Activated naive CD8-positive, alpha-beta T cell (primary cell): Measurements from ENCODE around the gene SDHAF2.
"Not testable (repeated sequence)": the region's sequence is repeated elsewhere in the genome, so short reads cannot be mapped to it uniquely, and the experiment has no call there.

Experiments
- H3K27ac Mint-ChIP-seq: one replicate; pipeline ENCODE4 v1.8.0; 2021; ENCODE audit warnings: mixed read lengths
- H3K27me3 Mint-ChIP-seq: one replicate; pipeline ENCODE4 v1.8.0; 2021; ENCODE audit warnings: mixed read lengths
- H3K36me3 Mint-ChIP-seq: one replicate; pipeline ENCODE4 v1.8.0; 2021; ENCODE audit warnings: mixed read lengths
- H3K4me1 Mint-ChIP-seq: one replicate; pipeline ENCODE4 v1.8.0; 2021; ENCODE audit warnings: low read depth, mixed read lengths
- H3K4me3 Mint-ChIP-seq: one replicate; pipeline ENCODE4 v1.8.0; 2021; ENCODE audit warnings: mild to moderate bottlenecking, mixed read lengths
- H3K9me3 Mint-ChIP-seq: one replicate; pipeline ENCODE4 v1.8.0; 2021; ENCODE audit warnings: low read depth, mixed read lengths

Gene SDHAF2

DNA sequence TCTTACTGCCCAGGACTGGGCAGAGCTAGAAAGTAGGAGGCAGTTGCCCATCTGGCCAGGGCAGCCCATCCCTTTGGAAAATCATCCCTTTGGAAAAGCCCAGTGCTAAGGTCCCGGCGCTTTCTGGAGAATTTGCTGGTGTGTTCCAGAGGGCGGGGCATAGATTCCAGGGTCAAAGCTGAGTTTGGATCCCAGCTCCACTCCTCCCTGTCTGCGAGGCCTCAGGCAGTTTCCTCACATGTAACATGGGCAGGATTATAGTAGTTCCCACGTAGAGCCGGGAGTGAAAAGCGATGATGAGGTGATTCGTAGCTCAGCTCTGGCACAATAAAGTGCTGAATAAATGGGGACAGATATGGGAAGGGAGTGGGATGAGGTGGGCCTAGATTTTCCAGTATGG, 47.2 kb downstream of the SDHAF2 start:
- H3K27ac Mint-ChIP-seq = no peak overlapping the region
- no peak overlapping the region for H3K4me3 Mint-ChIP-seq
- H3K4me1 Mint-ChIP-seq = peaks cover 3% of the 10 kb centered on the region
- H3K27me3 Mint-ChIP-seq = no peaks in the 10 kb centered on the region
- H3K36me3 Mint-ChIP-seq = peaks cover 7% of the 10 kb centered on the region
- H3K9me3 Mint-ChIP-seq = no peaks in the 10 kb centered on the region

DNA sequence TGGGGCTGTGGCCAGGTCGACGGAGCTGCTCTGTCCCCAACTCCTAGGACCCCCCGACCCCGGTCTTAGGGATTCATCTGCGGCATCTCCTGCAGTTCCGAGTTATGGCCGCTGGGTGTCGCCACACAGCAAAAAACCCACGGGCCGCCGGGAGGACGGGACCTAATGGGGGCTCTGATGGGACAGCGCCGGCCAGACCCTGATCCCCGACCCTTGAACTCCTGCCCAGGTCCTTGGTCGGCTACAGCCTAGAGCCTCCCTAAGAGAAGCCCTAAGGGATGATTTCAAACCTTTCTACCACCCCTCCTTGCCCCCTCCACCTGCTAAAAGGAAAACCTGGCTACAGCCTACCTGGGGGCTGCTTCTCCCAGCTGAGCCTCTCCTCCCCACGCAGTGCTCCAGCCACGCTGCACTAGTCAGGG, 47.8 kb downstream of the SDHAF2 start:
- H3K9me3 Mint-ChIP-seq = no peaks in the 10 kb centered on the region
- peaks cover 7% of the 10 kb centered on the region for H3K36me3 Mint-ChIP-seq
- no peak overlapping the region for H3K4me3 Mint-ChIP-seq
- H3K27ac Mint-ChIP-seq = no peak overlapping the region
- H3K27me3 Mint-ChIP-seq = no peaks in the 10 kb centered on the region
- peaks cover 3% of the 10 kb centered on the region for H3K4me1 Mint-ChIP-seq

GRCh38 chr11:61479360-61480058, 49.6 kb downstream of the SDHAF2 start:
- not testable (repeated sequence) for H3K27me3 Mint-ChIP-seq, H3K36me3 Mint-ChIP-seq, H3K27ac Mint-ChIP-seq, H3K9me3 Mint-ChIP-seq, H3K4me1 Mint-ChIP-seq, H3K4me3 Mint-ChIP-seq

GRCh38 chr11:61480261-61480993, 50.5 kb downstream of the SDHAF2 start:
- H3K36me3 Mint-ChIP-seq = no peaks in the 10 kb centered on the region
- no peak overlapping the region for H3K4me3 Mint-ChIP-seq
- no peak overlapping the region for H3K27ac Mint-ChIP-seq
- peaks cover 2% of the 10 kb centered on the region for H3K27me3 Mint-ChIP-seq
- H3K4me1 Mint-ChIP-seq = peaks cover 3% of the 10 kb centered on the region
- H3K9me3 Mint-ChIP-seq = no peaks in the 10 kb centered on the region

DNA sequence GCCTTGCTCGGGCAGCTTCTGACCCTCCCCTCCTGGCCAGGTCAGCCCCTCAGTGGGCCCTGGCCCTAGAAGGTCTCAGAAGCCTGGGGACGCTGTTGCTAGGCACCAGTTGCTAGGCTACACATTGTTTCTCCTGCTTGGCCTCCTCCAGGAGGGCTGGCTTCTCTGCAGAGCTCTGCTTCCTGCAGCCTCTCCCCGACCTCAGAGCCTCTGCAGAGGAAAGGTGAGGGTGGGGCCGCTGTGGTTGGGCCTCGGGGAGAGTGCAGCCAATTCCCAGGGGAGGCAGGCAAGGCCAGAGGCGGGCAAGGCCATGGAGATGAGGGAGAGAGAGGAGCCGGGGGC, 51.0 kb downstream of the SDHAF2 start:
- Mint-ChIP-seq H3K9me3 (no peaks in the 10 kb centered on the region), H3K4me3 (no peak overlapping the region), H3K4me1 (peaks cover 3% of the 10 kb centered on the region), H3K27ac (no peak overlapping the region), H3K36me3 (no peaks in the 10 kb centered on the region), H3K27me3 (peaks cover 2% of the 10 kb centered on the region)

- peaks cover 2% of the 10 kb centered on the region for H3K27me3 Mint-ChIP-seq
- peaks cover 3% of the 10 kb centered on the region for H3K36me3 Mint-ChIP-seq
- H3K9me3 Mint-ChIP-seq = no peaks in the 10 kb centered on the region
- H3K4me1 Mint-ChIP-seq = peaks cover 3% of the 10 kb centered on the region
- H3K27ac Mint-ChIP-seq = no peak overlapping the region
- no peak overlapping the region for H3K4me3 Mint-ChIP-seq
Measured at GRCh38 chr11:61481806-61482205, 51.9 kb downstream of the SDHAF2 start.

DNA sequence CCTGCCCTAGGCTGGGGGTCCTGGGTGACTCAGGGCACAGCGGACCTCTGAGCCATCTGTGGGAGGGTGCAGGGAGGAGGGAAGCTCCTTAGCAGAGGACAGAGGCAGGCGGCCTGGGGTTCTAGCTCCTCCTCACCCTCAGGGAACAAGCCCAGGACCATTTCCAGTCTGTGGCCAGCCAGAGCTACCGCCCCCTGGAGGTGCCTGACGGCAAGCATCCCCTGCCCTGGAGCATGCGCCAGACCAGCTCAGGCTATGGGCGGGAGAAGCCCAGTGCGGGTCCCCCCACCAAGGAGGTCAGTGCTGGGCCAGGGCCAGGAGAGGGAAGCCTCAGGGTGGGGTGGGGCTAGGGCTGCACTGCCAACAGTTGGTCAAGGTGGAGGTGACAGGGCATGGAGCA, 52.6 kb downstream of the SDHAF2 start:
- Mint-ChIP-seq H3K4me1 (peaks cover 3% of the 10 kb centered on the region), H3K9me3 (no peaks in the 10 kb centered on the region), H3K36me3 (peaks cover 6% of the 10 kb centered on the region), H3K27ac (no peak overlapping the region), H3K4me3 (no peak overlapping the region), H3K27me3 (peaks cover 2% of the 10 kb centered on the region)

DNA sequence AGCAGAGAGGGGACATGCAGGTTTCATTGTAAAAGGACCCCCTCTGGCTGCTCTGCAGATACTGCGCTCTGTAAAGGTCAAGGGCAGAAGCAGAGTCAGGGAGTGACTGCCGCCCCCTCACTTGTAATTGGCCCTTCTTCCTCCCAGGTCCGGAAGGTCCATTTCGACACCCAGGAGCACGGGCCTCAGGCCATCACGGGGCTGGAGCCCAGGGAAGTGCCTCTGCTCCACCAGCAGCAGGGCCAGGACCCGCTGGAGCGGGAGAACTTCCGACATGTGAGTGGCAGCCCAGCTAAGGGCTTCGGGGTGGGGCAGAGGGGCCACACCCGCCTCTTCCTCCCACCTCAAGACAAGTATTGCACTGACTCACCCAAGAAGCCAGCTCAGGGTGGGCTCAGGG, 54.6 kb downstream of the SDHAF2 start:
- H3K4me3 Mint-ChIP-seq = no peak overlapping the region
- H3K27me3 Mint-ChIP-seq = peaks cover 2% of the 10 kb centered on the region
- H3K27ac Mint-ChIP-seq = no peak overlapping the region
- H3K36me3 Mint-ChIP-seq = peaks cover 6% of the 10 kb centered on the region
- no peaks in the 10 kb centered on the region for H3K9me3 Mint-ChIP-seq
- no peaks in the 10 kb centered on the region for H3K4me1 Mint-ChIP-seq

- H3K9me3 Mint-ChIP-seq = no peaks in the 10 kb centered on the region
- H3K27ac Mint-ChIP-seq = no peak overlapping the region
- peaks cover 6% of the 10 kb centered on the region for H3K36me3 Mint-ChIP-seq
- peaks cover 2% of the 10 kb centered on the region for H3K27me3 Mint-ChIP-seq
- no peak overlapping the region for H3K4me3 Mint-ChIP-seq
- H3K4me1 Mint-ChIP-seq = no peaks in the 10 kb centered on the region
Measured at GRCh38 chr11:61485080-61485479, 55.2 kb downstream of the SDHAF2 start.

DNA sequence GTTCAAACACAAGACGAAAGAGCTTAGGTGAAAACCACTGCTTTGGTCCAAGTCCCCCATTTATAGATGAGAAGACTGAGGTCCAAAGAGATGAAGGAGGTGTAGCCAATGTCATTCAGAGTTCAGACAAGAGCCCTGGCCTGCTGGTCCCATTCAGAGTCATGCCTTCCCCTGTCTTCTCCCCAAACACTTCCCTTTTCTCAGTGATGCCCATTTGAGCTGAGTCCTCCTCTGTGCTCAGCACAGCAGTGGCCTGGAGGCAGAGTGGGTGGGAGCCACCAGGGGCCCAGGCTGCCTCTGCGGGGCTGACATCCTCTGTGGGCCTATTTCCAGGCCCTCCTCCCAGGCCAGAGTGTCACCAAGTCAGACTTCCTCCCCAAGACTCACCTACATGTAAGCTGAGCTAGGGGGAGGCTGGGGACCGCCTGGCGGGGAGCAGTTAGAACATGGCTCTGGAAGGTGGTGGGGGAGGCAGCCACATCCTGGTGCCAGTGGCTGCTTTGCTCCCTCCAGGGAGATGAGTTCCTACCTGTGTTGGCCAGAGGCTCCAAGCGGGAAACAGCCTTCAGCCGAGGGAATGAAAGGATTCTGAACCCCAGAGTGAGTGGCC, 56.2 kb downstream of the SDHAF2 start:
- Mint-ChIP-seq H3K36me3 (peaks cover 6% of the 10 kb centered on the region), H3K4me3 (no peak overlapping the region), H3K9me3 (no peaks in the 10 kb centered on the region), H3K4me1 (no peaks in the 10 kb centered on the region), H3K27ac (no peak overlapping the region), H3K27me3 (peaks cover 2% of the 10 kb centered on the region)

DNA sequence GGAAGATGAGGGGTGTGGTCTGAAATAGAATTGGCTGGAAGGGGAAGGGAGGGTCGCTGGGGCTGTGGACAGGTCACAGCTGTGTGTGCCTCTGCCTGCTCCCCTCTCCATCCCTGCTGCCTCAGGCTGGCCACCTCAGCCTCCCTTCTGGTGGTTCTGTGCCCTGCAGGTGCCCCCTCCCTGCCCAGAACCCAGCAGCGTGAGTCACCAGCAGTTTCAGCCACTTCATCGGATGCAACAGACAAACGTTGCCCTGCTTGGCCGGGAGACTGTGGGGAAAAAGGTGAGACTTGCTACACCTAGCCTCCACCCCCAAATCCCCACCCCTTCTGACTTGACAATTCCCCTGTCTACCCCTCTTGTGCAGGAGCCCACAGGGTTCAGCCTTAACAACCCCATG, 56.9 kb downstream of the SDHAF2 start:
- Mint-ChIP-seq H3K9me3 (no peaks in the 10 kb centered on the region), H3K27me3 (peaks cover 2% of the 10 kb centered on the region), H3K4me1 (no peaks in the 10 kb centered on the region), H3K36me3 (peaks cover 6% of the 10 kb centered on the region), H3K27ac (no peak overlapping the region), H3K4me3 (no peak overlapping the region)

DNA sequence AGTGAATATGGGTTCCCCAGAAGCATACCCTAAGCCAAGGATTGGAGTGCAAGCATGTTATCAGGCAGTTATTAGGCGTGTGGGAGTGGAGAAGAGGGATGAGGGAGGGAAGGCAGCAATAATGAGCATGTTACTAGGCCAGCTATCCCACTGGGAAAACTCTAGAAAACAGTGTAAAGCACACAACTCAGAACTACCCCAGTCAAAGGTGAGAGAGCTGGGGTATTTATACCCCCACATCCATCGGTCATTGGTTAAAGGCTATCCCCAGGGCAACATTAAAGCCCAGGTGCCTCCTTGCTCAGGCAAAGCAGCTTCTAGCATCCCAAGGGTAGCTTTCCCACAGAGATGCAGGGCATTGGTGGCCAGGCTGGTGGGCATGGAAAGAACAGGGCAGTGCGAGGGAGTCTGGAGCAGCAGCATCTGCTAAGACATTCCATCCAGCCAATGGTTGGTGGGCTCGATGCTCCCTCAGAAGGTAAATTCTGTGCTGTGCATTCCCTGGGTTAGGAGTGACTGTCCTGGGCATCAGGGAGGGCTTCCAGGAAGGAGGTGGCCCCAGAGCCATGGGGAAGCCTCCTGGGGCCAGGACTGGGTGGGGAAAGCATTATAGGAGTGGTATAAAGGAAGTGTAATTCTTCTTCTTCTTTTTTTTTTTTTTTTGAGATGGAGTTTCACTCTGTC, 57.6 kb downstream of the SDHAF2 start:
- Mint-ChIP-seq H3K9me3 (no peaks in the 10 kb centered on the region), H3K4me3 (no peak overlapping the region), H3K4me1 (no peaks in the 10 kb centered on the region), H3K36me3 (peaks cover 6% of the 10 kb centered on the region), H3K27me3 (peaks cover 2% of the 10 kb centered on the region), H3K27ac (no peak overlapping the region)

DNA sequence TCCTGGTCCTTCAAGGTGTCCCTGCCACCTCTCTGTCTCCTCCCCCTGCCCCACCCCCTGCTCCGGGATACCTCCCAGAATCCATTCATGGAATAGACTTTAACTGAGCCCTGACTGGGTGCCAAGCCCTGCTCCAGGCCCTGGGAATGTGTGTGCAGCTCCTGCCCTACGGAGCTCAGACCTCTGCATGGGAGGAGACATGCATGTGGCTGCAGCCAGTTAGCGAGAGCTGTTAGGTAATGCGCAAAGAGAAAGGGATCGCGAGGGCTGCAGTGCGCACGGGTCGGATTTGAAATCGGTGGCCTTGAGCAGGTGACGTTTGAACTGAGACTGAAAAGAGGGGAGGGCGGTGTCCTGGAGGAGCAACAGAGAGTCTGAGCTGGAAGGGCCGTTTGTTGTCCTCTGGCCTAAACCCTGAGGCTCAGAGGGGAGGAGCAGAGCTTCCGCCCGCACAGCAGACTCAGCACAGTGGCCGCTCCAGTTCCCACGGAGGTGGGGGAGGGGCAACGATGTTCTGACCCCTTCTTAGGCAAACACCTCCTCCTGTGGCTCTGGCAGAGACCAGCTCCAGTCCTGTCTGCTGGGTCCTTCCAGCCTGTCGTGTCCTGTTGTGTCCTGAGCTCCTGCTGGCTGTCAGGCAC, 58.8 kb downstream of the SDHAF2 start:
- Mint-ChIP-seq H3K27me3 (no peaks in the 10 kb centered on the region), H3K4me3 (no peak overlapping the region), H3K4me1 (no peaks in the 10 kb centered on the region), H3K36me3 (peaks cover 6% of the 10 kb centered on the region), H3K27ac (no peak overlapping the region), H3K9me3 (no peaks in the 10 kb centered on the region)

- no peak overlapping the region for H3K4me3 Mint-ChIP-seq
- peaks cover 6% of the 10 kb centered on the region for H3K36me3 Mint-ChIP-seq
Measured at GRCh38 chr11:61489833-61490721, 60.2 kb downstream of the SDHAF2 start.

More at GRCh38 chr11:61489833-61490721, 60.2 kb downstream of the SDHAF2 start:
- H3K27ac Mint-ChIP-seq = no peak overlapping the region
- H3K4me1 Mint-ChIP-seq = no peaks in the 10 kb centered on the region
- H3K27me3 Mint-ChIP-seq = no peaks in the 10 kb centered on the region
- H3K9me3 Mint-ChIP-seq = no peaks in the 10 kb centered on the region
